Esophagus muscularis mucosa (tissue), 4 donors: ENCODE data around the gene LHFPL5.

ENCODE experiments used
- EP300 ChIP-seq: sonication (generic); formaldehyde crosslinking; IDR thresholded peaks from one replicate; pipeline ENCODE4 v1.6.1; 2017; ENCODE audit warnings: antibody characterized with exemption
- POLR2A ChIP-seq: fragments of 450-650 bp; IDR thresholded peaks from one replicate; pipeline ENCODE4 v1.6.1; 2017; ENCODE audit warnings: antibody characterized with exemption, moderate library complexity, mild to moderate bottlenecking, low read depth
- POLR2AphosphoS5 ChIP-seq, 2 donors: sonication (generic); formaldehyde crosslinking; IDR thresholded peaks; one replicate each; pipeline ENCODE4 v1.6.1; 2017; ENCODE audit warnings: antibody characterized with exemption in 2 of 2
- TF ChIP-seq, protein P1 (sequence below), 3 experiments: fragments of 200-600 bp in 2 of 3; fragments of 450-650 bp in 1 of 3; sonication (generic) in 2 of 3; IDR thresholded peaks; one replicate each; pipeline ENCODE4 v1.5.1; 2017 to 2019; ENCODE audit warnings: antibody characterized with exemption in 3 of 3, mild to moderate bottlenecking in 2 of 3, moderate library complexity in 1 of 3

DNA sequence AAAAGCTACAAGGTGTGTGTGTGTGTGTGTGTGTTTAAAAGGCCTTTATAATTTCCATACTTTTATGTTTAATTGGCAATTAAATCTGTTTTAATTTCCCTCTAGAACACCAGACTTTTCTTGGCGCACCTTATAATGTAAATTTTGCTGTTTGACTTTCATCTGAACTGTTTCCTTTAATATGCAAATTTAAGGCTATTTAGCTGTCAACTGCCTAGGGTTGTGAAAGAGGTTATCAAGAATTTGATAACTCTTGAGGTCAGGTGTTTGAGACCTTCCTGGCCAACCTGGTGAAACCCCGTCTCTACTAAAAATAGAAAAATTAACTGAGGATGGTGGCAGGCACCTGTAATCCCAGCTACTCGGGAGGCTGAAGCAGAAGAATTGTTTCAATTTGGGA, 4.0 kb upstream of the LHFPL5 start:
- TF ChIP-seq, protein P1, sequence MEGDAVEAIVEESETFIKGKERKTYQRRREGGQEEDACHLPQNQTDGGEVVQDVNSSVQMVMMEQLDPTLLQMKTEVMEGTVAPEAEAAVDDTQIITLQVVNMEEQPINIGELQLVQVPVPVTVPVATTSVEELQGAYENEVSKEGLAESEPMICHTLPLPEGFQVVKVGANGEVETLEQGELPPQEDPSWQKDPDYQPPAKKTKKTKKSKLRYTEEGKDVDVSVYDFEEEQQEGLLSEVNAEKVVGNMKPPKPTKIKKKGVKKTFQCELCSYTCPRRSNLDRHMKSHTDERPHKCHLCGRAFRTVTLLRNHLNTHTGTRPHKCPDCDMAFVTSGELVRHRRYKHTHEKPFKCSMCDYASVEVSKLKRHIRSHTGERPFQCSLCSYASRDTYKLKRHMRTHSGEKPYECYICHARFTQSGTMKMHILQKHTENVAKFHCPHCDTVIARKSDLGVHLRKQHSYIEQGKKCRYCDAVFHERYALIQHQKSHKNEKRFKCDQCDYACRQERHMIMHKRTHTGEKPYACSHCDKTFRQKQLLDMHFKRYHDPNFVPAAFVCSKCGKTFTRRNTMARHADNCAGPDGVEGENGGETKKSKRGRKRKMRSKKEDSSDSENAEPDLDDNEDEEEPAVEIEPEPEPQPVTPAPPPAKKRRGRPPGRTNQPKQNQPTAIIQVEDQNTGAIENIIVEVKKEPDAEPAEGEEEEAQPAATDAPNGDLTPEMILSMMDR (IDR thresholded peaks at IDR 0.05) = no peak
- TF ChIP-seq POLR2A = no peak
- TF ChIP-seq POLR2AphosphoS5 (IDR thresholded peaks at IDR 0.05) = no peak
- TF ChIP-seq EP300 = no peak
